Neural crest cell (in vitro differentiated cells): ENCODE results near the gene USB1. TPM values are rescaled to one million over a fixed set of nuclear protein-coding genes. Genes with fewer than 3 reads are reported as not detected.

Source experiments
- DNase-seq: peaks from one replicate; pipeline ENCODE4 v3.0.0; 2021; ENCODE audit warnings: low read depth, mixed read lengths, low spot score
- H3K27ac Mint-ChIP-seq: one replicate; pipeline ENCODE4 v1.8.0; 2021; ENCODE audit warnings: mild to moderate bottlenecking, mixed read lengths; ENCODE audit not compliant: unreplicated experiment
- H3K27me3 Mint-ChIP-seq: 2 replicates; pipeline ENCODE4 v1.8.0; 2021; ENCODE audit warnings: low read depth, mild to moderate bottlenecking, mixed read lengths
- H3K36me3 Mint-ChIP-seq: 2 replicates; pipeline ENCODE4 v1.8.0; 2021; ENCODE audit warnings: low read depth, mild to moderate bottlenecking, mixed read lengths
- H3K4me1 Mint-ChIP-seq: 2 replicates; pipeline ENCODE4 v1.8.0; 2021; ENCODE audit warnings: mixed read lengths
- H3K4me3 Mint-ChIP-seq: one replicate; pipeline ENCODE4 v1.8.0; 2021; ENCODE audit warnings: mild to moderate bottlenecking, mixed read lengths
- H3K9me3 Mint-ChIP-seq: 2 replicates; pipeline ENCODE4 v1.8.0; 2021; ENCODE audit warnings: mixed read lengths
- total RNA-seq: library from RNA; stranded (reverse); gene quantifications from 2 replicates; pipeline ENCODE4 v1.2.1, GENCODE V29; 2021
- TF ChIP-seq, protein P1 (sequence below): fragments of 200-600 bp; sonication (generic); conservative IDR thresholded peaks from 2 replicates; pipeline ENCODE4 v1.5.0; 2021; ENCODE audit warnings: antibody characterized with exemption, mild to moderate bottlenecking

USB1 gene
- total RNA-seq, 1 donor from 2014 or later, result 74.8 TPM

DNA sequence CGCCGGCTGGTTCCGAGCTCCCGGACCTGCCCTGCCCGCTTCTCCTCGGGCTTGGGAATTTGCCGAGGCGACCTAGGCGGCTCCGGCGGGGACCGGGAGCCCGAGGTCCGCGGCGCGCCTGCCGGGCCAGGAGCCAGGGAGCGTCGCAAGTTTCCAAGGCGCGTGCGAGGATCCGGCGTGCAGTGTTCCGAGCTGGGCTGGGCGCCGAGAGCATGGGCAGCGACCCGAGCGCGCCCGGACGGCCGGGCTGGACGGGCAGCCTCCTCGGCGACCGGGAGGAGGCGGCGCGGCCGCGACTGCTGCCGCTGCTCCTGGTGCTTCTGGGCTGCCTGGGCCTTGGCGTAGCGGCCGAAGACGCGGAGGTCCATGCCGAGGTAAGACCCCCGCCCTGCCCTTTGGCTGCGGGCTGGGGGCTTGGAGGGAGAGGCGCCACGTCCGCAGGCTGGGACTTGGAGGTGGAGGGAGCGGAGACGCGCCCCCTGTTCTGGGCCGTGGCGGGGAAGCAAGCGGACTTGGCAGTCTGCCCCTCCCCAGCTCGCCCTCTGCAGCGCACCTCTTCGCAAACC lies 25.0 kb downstream of the USB1 start:
- TF ChIP-seq, protein P1, sequence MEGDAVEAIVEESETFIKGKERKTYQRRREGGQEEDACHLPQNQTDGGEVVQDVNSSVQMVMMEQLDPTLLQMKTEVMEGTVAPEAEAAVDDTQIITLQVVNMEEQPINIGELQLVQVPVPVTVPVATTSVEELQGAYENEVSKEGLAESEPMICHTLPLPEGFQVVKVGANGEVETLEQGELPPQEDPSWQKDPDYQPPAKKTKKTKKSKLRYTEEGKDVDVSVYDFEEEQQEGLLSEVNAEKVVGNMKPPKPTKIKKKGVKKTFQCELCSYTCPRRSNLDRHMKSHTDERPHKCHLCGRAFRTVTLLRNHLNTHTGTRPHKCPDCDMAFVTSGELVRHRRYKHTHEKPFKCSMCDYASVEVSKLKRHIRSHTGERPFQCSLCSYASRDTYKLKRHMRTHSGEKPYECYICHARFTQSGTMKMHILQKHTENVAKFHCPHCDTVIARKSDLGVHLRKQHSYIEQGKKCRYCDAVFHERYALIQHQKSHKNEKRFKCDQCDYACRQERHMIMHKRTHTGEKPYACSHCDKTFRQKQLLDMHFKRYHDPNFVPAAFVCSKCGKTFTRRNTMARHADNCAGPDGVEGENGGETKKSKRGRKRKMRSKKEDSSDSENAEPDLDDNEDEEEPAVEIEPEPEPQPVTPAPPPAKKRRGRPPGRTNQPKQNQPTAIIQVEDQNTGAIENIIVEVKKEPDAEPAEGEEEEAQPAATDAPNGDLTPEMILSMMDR, result no peak
- Mint-ChIP-seq H3K27ac (no peak overlapping the region), H3K4me3 (peak overlapping the region; percentile 87), H3K9me3 (no peaks in the 10 kb centered on the region), H3K36me3 (peaks cover 3% of the 10 kb centered on the region), H3K27me3 (peaks cover 34% of the 10 kb centered on the region), H3K4me1 (peaks cover 40% of the 10 kb centered on the region)
- DNase-seq, result peak; percentile 27

- TF ChIP-seq, protein P1, result no peak
- peaks cover 3% of the 10 kb centered on the region for H3K36me3 Mint-ChIP-seq
- H3K27ac Mint-ChIP-seq, result no peak overlapping the region
- H3K27me3 Mint-ChIP-seq, result peaks cover 34% of the 10 kb centered on the region
- no peaks in the 10 kb centered on the region for H3K9me3 Mint-ChIP-seq
- peak; percentile 33 for DNase-seq
- H3K4me1 Mint-ChIP-seq, result peaks cover 36% of the 10 kb centered on the region
- H3K4me3 Mint-ChIP-seq, result peak overlapping the region; percentile 87
Observed at GRCh38 chr16:58026705-58027160, 25.5 kb downstream of the USB1 start.

- Mint-ChIP-seq H3K4me3 (peak overlapping the region; percentile 87), H3K9me3 (no peaks in the 10 kb centered on the region), H3K27me3 (peaks cover 34% of the 10 kb centered on the region), H3K4me1 (peaks cover 40% of the 10 kb centered on the region), H3K36me3 (peaks cover 3% of the 10 kb centered on the region), H3K27ac (no peak overlapping the region)
- TF ChIP-seq, protein P1, result no peak
- DNase-seq, result no peak
Observed at GRCh38 chr16:58027161-58027915, 26.1 kb downstream of the USB1 start.

DNA sequence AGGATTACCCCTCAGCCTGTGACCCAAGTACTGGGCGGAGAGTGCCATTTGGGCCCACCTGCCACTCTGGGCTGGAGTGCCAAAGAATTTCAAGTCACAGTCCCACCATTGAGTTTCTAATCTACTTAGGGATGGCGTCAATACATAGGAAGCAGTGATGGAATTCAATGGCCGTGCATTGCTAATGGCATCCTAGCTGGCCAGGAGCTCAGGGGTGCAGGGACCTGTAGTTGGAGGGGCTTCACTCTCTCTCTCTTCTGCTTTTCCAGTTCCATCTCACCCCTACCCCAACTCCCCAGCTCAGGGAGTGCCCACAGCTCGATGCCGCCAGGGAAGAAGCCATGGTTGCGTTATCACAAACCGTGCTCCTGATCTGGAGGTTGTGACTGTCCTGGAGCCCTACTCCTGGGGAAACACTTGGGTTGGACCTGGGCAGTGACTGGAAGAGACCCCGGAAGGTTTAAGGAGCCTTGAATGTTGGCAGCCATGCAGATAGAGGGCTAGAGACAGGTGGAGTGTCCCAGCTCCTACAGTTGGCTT lies 26.8 kb downstream of the USB1 start:
- Mint-ChIP-seq H3K27ac (no peak overlapping the region), H3K9me3 (no peaks in the 10 kb centered on the region), H3K4me1 (peaks cover 37% of the 10 kb centered on the region), H3K36me3 (peaks cover 3% of the 10 kb centered on the region), H3K4me3 (peak overlapping the region; percentile 87), H3K27me3 (peaks cover 28% of the 10 kb centered on the region)
- TF ChIP-seq, protein P1, result no peak
- no peak for DNase-seq

GRCh38 chr16:58028541-58029070 lies 27.4 kb downstream of the USB1 start:
- TF ChIP-seq, protein P1, result no peak
- H3K4me3 Mint-ChIP-seq, result peak overlapping the region; percentile 83
- H3K27ac Mint-ChIP-seq, result no peak overlapping the region
- peaks cover 24% of the 10 kb centered on the region for H3K27me3 Mint-ChIP-seq
- no peaks in the 10 kb centered on the region for H3K9me3 Mint-ChIP-seq
- peaks cover 42% of the 10 kb centered on the region for H3K4me1 Mint-ChIP-seq
- no peak for DNase-seq
- H3K36me3 Mint-ChIP-seq, result peaks cover 3% of the 10 kb centered on the region
